H9 (cell line): ENCODE data around the gene C4orf36. TPM values are rescaled to one million over a fixed set of nuclear protein-coding genes. Genes with fewer than 3 reads are reported as not detected.

Source experiments
- DNase-seq: peaks from one replicate; pipeline ENCODE4 v3.0.0-alpha.2; 2017
- H2AFZ ChIP-seq: one replicate; pipeline ENCODE4 v1.6.1; 2013; ENCODE audit warnings: mild to moderate bottlenecking, low read length, control low read depth, moderate library complexity
- H2AK5ac ChIP-seq: 2 replicates; pipeline ENCODE4 v1.6.1; 2013; ENCODE audit warnings: low read length, control low read depth, mixed read lengths; ENCODE audit not compliant: insufficient read length
- H2BK120ac ChIP-seq: one replicate; pipeline ENCODE4 v1.6.1; 2013; ENCODE audit warnings: low read depth, mild to moderate bottlenecking, low read length, control low read depth, inconsistent platforms; ENCODE audit not compliant: poor library complexity, severe bottlenecking
- H2BK12ac ChIP-seq: 2 replicates; pipeline ENCODE4 v1.6.1; 2013; ENCODE audit warnings: low read length, control low read depth, mixed read lengths, low read depth; ENCODE audit not compliant: insufficient read length
- H2BK15ac ChIP-seq: 2 replicates; pipeline ENCODE4 v1.6.1; 2013; ENCODE audit warnings: low read depth, low read length, control low read depth
- H2BK20ac ChIP-seq: one replicate; pipeline ENCODE4 v1.6.1; 2013; ENCODE audit warnings: low read depth, mild to moderate bottlenecking, low read length, control low read depth, inconsistent platforms; ENCODE audit not compliant: poor library complexity, severe bottlenecking
- H2BK5ac ChIP-seq: 2 replicates; pipeline ENCODE4 v1.6.1; 2013; ENCODE audit warnings: low read length, control low read depth, mixed read lengths; ENCODE audit not compliant: insufficient read length
- H3K14ac ChIP-seq: 2 replicates; pipeline ENCODE4 v1.6.1; 2013; ENCODE audit warnings: low read length, control low read depth; ENCODE audit not compliant: insufficient read depth
- H3K18ac ChIP-seq: 2 replicates; pipeline ENCODE4 v1.6.1; 2013; ENCODE audit warnings: low read depth, mild to moderate bottlenecking, mixed read lengths, low read length, control low read depth; ENCODE audit not compliant: insufficient read length
- H3K23ac ChIP-seq: 2 replicates; pipeline ENCODE4 v1.6.1; 2013; ENCODE audit warnings: low read length, control low read depth, mixed read lengths, low read depth; ENCODE audit not compliant: insufficient read length
- H3K23me2 ChIP-seq: 2 replicates; pipeline ENCODE4 v1.6.1; 2013; ENCODE audit warnings: low read depth, mild to moderate bottlenecking, mixed read lengths, low read length, control low read depth; ENCODE audit not compliant: insufficient read length, poor library complexity, severe bottlenecking
- H3K27ac ChIP-seq: 2 replicates; pipeline ENCODE4 v1.5.1; 2013; ENCODE audit warnings: low read length, control low read depth, mixed read lengths, low read depth; ENCODE audit not compliant: insufficient read length
- H3K27me3 ChIP-seq: 2 replicates; pipeline ENCODE4 v1.6.1; 2013; ENCODE audit warnings: low read length, control low read depth, inconsistent platforms; ENCODE audit not compliant: insufficient read depth
- H3K4ac ChIP-seq: 2 replicates; pipeline ENCODE4 v1.6.1; 2013; ENCODE audit warnings: low read depth, mild to moderate bottlenecking, control low read depth, inconsistent platforms, low read length, moderate library complexity
- H3K4me1 ChIP-seq: 2 replicates; pipeline ENCODE4 v1.6.1; 2013; ENCODE audit warnings: low read length, control low read depth, inconsistent platforms; ENCODE audit not compliant: insufficient read depth
- H3K4me2 ChIP-seq: 2 replicates; pipeline ENCODE4 v1.6.1; 2013; ENCODE audit warnings: low read length, control low read depth, mixed read lengths; ENCODE audit not compliant: insufficient read length, insufficient read depth
- H3K56ac ChIP-seq: 2 replicates; pipeline ENCODE4 v1.6.1; 2013; ENCODE audit warnings: low read depth, mild to moderate bottlenecking, mixed read lengths, low read length, control low read depth; ENCODE audit not compliant: insufficient read length
- H3K79me1 ChIP-seq: 2 replicates; pipeline ENCODE4 v1.6.1; 2013; ENCODE audit warnings: low read depth, mild to moderate bottlenecking, moderate library complexity, low read length, control low read depth, inconsistent platforms; ENCODE audit not compliant: insufficient read depth, poor library complexity, severe bottlenecking
- H3K79me2 ChIP-seq: 2 replicates; pipeline ENCODE4 v1.6.1; 2013; ENCODE audit warnings: low read length, control low read depth, inconsistent platforms; ENCODE audit not compliant: insufficient read depth
- H3K9ac ChIP-seq: 2 replicates; pipeline ENCODE4 v1.6.1; 2013; ENCODE audit warnings: low read length, control low read depth, mixed read lengths; ENCODE audit not compliant: insufficient read length; ENCODE audit errors: extremely low read depth
- H3K9me3 ChIP-seq: one replicate; pipeline ENCODE4 v1.6.1; 2013; ENCODE audit warnings: low read depth, low read length, inconsistent platforms; ENCODE audit not compliant: control insufficient read depth
- H3T11ph ChIP-seq: one replicate; pipeline ENCODE4 v1.6.1; 2013; ENCODE audit warnings: mild to moderate bottlenecking, low read length, control low read depth, inconsistent platforms
- H4K20me1 ChIP-seq: one replicate; pipeline ENCODE4 v1.6.1; 2013; ENCODE audit not compliant: control insufficient read depth, insufficient read length, insufficient read depth
- H4K5ac ChIP-seq: 2 replicates; pipeline ENCODE4 v1.6.1; 2013; ENCODE audit warnings: low read depth, mild to moderate bottlenecking, mixed read lengths, low read length, control low read depth; ENCODE audit not compliant: insufficient read length
- H4K8ac ChIP-seq: replicated peaks from 2 replicates; pipeline ENCODE4 v1.6.1; 2013; ENCODE audit warnings: low read length, control low read depth, mixed read lengths, low read depth; ENCODE audit not compliant: insufficient read length
- H4K91ac ChIP-seq: 2 replicates; pipeline ENCODE4 v1.6.1; 2013; ENCODE audit warnings: low read depth, mild to moderate bottlenecking, moderate library complexity, mixed read lengths, low read length, control low read depth; ENCODE audit not compliant: insufficient read length
- H3K27ac Mint-ChIP-seq, 3 experiments: 2 replicates in 2 of 3; 3 replicates in 1 of 3; pipeline ENCODE4 v1.8.0; 2020 to 2021; ENCODE audit warnings: mixed read lengths in 3 of 3, mild to moderate bottlenecking in 1 of 3, moderate library complexity in 1 of 3
- H3K27me3 Mint-ChIP-seq: 2 replicates; pipeline ENCODE4 v1.8.0; 2021; ENCODE audit warnings: low read depth, mild to moderate bottlenecking, moderate library complexity, mixed read lengths
- H3K36me3 Mint-ChIP-seq, 3 experiments: 2 replicates in 2 of 3; 3 replicates in 1 of 3; pipeline ENCODE4 v1.8.0; 2020 to 2021; ENCODE audit warnings: low read depth in 3 of 3, mixed read lengths in 3 of 3; ENCODE audit not compliant: insufficient read depth in 1 of 3
- H3K4me1 Mint-ChIP-seq, 2 experiments: 2 replicates each; pipeline ENCODE4 v1.8.0; 2020; ENCODE audit warnings: mixed read lengths in 2 of 2
- H3K4me3 Mint-ChIP-seq, 2 experiments: 2 replicates in 1 of 2; 3 replicates in 1 of 2; pipeline ENCODE4 v1.8.0; 2020 to 2021; ENCODE audit warnings: mild to moderate bottlenecking in 2 of 2, mixed read lengths in 2 of 2, moderate library complexity in 1 of 2
- H3K9me3 Mint-ChIP-seq, 2 experiments: 2 replicates in 1 of 2; 3 replicates in 1 of 2; pipeline ENCODE4 v1.8.0; 2020; ENCODE audit warnings: mild to moderate bottlenecking in 2 of 2, mixed read lengths in 2 of 2, moderate library complexity in 1 of 2
- CTCF ChIP-seq: fragments of 200-600 bp; sonication (generic); conservative IDR thresholded peaks from 3 replicates; pipeline ENCODE4 v1.8.0; 2021; ENCODE audit warnings: antibody characterized with exemption, mild to moderate bottlenecking
- WGBS: extraction: QIAGEN DNeasy Blood & Tissue Kit; methylation state at CpG from one replicate; pipeline ENCODE4 v1.1.7; 2013; ENCODE audit warnings: missing lambda C conversion rate, low lambda C conversion rate, mixed read lengths; ENCODE audit not compliant: insufficient read length; ENCODE audit errors: extremely low coverage; 5-methylcytosine and 5-hydroxymethylcytosine counted together
- total RNA-seq: library from RNA; stranded (reverse); gene quantifications from 2 replicates; pipeline ENCODE4 v1.2.1, GENCODE V29; 2021

The C4orf36 gene
- total RNA-seq, 1 experiment from 2014 or later, result 2.2 TPM

- no peak overlapping the region for H4K5ac ChIP-seq
- H2BK20ac ChIP-seq, result no peak overlapping the region
- H3K27ac Mint-ChIP-seq, result no peak overlapping the region
- no peaks in the 10 kb centered on the region for H3K23me2 ChIP-seq
- no peaks in the 10 kb centered on the region for H4K20me1 ChIP-seq
- peaks cover 10% of the 10 kb centered on the region for H3K9me3 ChIP-seq
- no peaks in the 10 kb centered on the region for H3K79me2 ChIP-seq
- H3K14ac ChIP-seq, result no peak overlapping the region
- H3K27me3 ChIP-seq, result no peaks in the 10 kb centered on the region
- H4K8ac ChIP-seq, result no peak overlapping the region
- H4K91ac ChIP-seq, result no peak overlapping the region
- H3K18ac ChIP-seq, result no peak overlapping the region
- no peaks in the 10 kb centered on the region; the same call in 1 of the 2 replicates for H3K4me1 ChIP-seq
- H3K4me1 Mint-ChIP-seq, result peaks cover 8 to 11% of the 10 kb centered on the region in 2 experiments
- DNase-seq, result no peak
- H3K4me2 ChIP-seq, result no peak overlapping the region
- no peak overlapping the region for H3K27ac ChIP-seq
- H2BK15ac ChIP-seq, result no peak overlapping the region
- no peak overlapping the region for H3K23ac ChIP-seq
- H3K9ac ChIP-seq, result no peak overlapping the region
- H3K27me3 Mint-ChIP-seq, result peaks cover 3% of the 10 kb centered on the region
- H2BK12ac ChIP-seq, result no peak overlapping the region
- H3K36me3 Mint-ChIP-seq, result peaks cover 4 to 22% (median 14%) of the 10 kb centered on the region in 3 experiments
- peaks cover 17 to 25% of the 10 kb centered on the region in 2 experiments for H3K9me3 Mint-ChIP-seq
- no peak overlapping the region for H2AFZ ChIP-seq
- no peak overlapping the region for H3T11ph ChIP-seq
- H3K79me1 ChIP-seq, result no peaks in the 10 kb centered on the region
- H3K4me3 Mint-ChIP-seq, result no peak overlapping the region
- no peak overlapping the region for H3K56ac ChIP-seq
- no peak overlapping the region for H2AK5ac ChIP-seq
- H2BK5ac ChIP-seq, result no peak overlapping the region
- no peak overlapping the region for H2BK120ac ChIP-seq
- no peak for TF ChIP-seq CTCF
- no peak overlapping the region for H3K4ac ChIP-seq
- no CpG with 5 or more reads among the region's 1 CpG for WGBS
These were observed 12.6 kb downstream of the C4orf36 start for GRCh38 chr4:86879641-86880040.
